ENCODE measurements around the gene TRPM3.

DNA sequence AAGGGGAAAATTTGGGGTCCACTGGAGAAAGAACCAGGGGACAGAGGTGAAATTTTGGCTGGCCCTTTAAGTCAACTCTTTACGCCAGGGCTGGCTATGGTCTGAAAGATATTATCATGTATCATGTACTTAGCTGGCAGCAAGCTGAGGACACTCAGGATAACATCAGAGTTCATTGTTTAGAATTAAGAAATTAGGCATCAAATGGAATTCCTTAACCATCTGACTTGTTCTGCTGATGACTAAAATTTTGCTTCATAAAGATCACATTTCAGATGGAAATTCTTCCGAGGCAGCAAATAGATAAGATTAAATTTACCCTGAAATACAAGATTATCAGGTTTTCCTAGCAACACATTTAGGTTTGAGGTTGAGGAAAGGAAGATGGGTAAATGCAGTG is 437.6 kb downstream of the TRPM3 start:
- TF ChIP-seq, protein P1, sequence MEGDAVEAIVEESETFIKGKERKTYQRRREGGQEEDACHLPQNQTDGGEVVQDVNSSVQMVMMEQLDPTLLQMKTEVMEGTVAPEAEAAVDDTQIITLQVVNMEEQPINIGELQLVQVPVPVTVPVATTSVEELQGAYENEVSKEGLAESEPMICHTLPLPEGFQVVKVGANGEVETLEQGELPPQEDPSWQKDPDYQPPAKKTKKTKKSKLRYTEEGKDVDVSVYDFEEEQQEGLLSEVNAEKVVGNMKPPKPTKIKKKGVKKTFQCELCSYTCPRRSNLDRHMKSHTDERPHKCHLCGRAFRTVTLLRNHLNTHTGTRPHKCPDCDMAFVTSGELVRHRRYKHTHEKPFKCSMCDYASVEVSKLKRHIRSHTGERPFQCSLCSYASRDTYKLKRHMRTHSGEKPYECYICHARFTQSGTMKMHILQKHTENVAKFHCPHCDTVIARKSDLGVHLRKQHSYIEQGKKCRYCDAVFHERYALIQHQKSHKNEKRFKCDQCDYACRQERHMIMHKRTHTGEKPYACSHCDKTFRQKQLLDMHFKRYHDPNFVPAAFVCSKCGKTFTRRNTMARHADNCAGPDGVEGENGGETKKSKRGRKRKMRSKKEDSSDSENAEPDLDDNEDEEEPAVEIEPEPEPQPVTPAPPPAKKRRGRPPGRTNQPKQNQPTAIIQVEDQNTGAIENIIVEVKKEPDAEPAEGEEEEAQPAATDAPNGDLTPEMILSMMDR (IDR thresholded peaks at IDR 0.05 in 4 of 5, conservative IDR thresholded peaks at IDR 0.05 in 1 of 5), result no peak
- TF ChIP-seq POLR2A (IDR thresholded peaks at IDR 0.05), result no peak

All from gastrocnemius medialis (tissue), 4 donors.